HUES64 (cell line): ENCODE data around the gene C2.
"Not testable (repeated sequence)": the region's sequence is repeated elsewhere in the genome, so short reads cannot be mapped to it uniquely, and the experiment has no call there.

ENCODE experiments used
- H3K27ac ChIP-seq: 2 replicates; pipeline ENCODE4 v1.7.0; 2013; ENCODE audit warnings: low read depth, low read length, inconsistent platforms
- H3K27me3 ChIP-seq: 2 replicates; pipeline ENCODE4 v1.6.1; 2013; ENCODE audit warnings: mild to moderate bottlenecking, low read length; ENCODE audit not compliant: insufficient read depth
- H3K36me3 ChIP-seq: 2 replicates; pipeline ENCODE4 v1.6.1; 2013; ENCODE audit warnings: mild to moderate bottlenecking, low read length; ENCODE audit not compliant: insufficient read depth
- H3K4me1 ChIP-seq: 2 replicates; pipeline ENCODE4 v1.6.1; 2013; ENCODE audit warnings: mild to moderate bottlenecking, low read length, moderate library complexity; ENCODE audit not compliant: insufficient read depth
- H3K4me3 ChIP-seq: 2 replicates; pipeline ENCODE4 v1.5.1; 2013; ENCODE audit warnings: mild to moderate bottlenecking, low read length, moderate library complexity
- H3K9ac ChIP-seq: 2 replicates; pipeline ENCODE4 v1.6.1; 2013; ENCODE audit warnings: mild to moderate bottlenecking, low read depth, low read length
- H3K9me3 ChIP-seq: 2 replicates; pipeline ENCODE4 v1.6.1; 2013; ENCODE audit warnings: low read depth, low read length; ENCODE audit not compliant: insufficient read depth
- WGBS: fragments of 150-250, 120-280 bp; methylation state at CpG from one replicate; pipeline ENCODE4 v1.1.7; 2013; ENCODE audit warnings: missing lambda C conversion rate; 5-methylcytosine and 5-hydroxymethylcytosine counted together

Gene C2

GRCh38 chr6:31971279-31971992, 43.9 kb downstream of the C2 start:
- peak overlapping the region; percentile 98 for H3K27ac ChIP-seq
- H3K27me3 ChIP-seq: no peaks in the 10 kb centered on the region
- WGBS: 35% methylated on average over 29 of the region's 29 CpGs
- peaks cover 42% of the 10 kb centered on the region for H3K36me3 ChIP-seq
- peaks cover 10% of the 10 kb centered on the region; the same call in 1 of the 2 replicates for H3K4me1 ChIP-seq
- H3K9ac ChIP-seq: peak overlapping the region; percentile 77
- no peaks in the 10 kb centered on the region for H3K9me3 ChIP-seq
- H3K4me3 ChIP-seq: peak overlapping the region; percentile 90

- peaks cover 35% of the 10 kb centered on the region for H3K36me3 ChIP-seq
- no peaks in the 10 kb centered on the region for H3K9me3 ChIP-seq
- H3K27me3 ChIP-seq: no peaks in the 10 kb centered on the region
- peak within 1 kb of the TSS; percentile 77 for H3K9ac ChIP-seq
- H3K4me1 ChIP-seq: peaks cover 10% of the 10 kb centered on the region; the same call in 1 of the 2 replicates
- WGBS: under 1% methylated on average over 62 of the region's 62 CpGs
- H3K4me3 ChIP-seq: peak within 1 kb of the TSS; percentile 90
- H3K27ac ChIP-seq: peak within 1 kb of the TSS; percentile 98
Measured at GRCh38 chr6:31971993-31972708, 44.6 kb downstream of the C2 start, which contains the start of gene DXO. TSS of gene DXO (minus strand) at chr6:31972138. CDS start at chr6:31971675, 463 bp downstream.

GRCh38 chr6:31972709-31973350, 45.3 kb downstream of the C2 start:
- Histone ChIP-seq H3K9me3 (no peaks in the 10 kb centered on the region), H3K36me3 (peaks cover 28% of the 10 kb centered on the region), H3K27ac (peak overlapping the region; percentile 98), H3K4me1 (peaks cover 10% of the 10 kb centered on the region; the same call in 1 of the 2 replicates), H3K4me3 (peak overlapping the region; percentile 90), H3K9ac (peak overlapping the region; percentile 77), H3K27me3 (no peaks in the 10 kb centered on the region)
- 15% methylated on average over 19 of the region's 19 CpGs for WGBS

- 97% methylated on average over 28 of the region's 30 CpGs for WGBS
- not testable (repeated sequence) for H3K9ac ChIP-seq
- peaks cover 12% of the 10 kb centered on the region for H3K36me3 ChIP-seq
Measured at GRCh38 chr6:31976065-31976464, 48.5 kb downstream of the C2 start.

GRCh38 chr6:31977816-31978431, 50.4 kb downstream of the C2 start:
- 95% methylated on average over 12 of the region's 12 CpGs for WGBS
- H3K27me3 ChIP-seq: no peaks in the 10 kb centered on the region
- no peak overlapping the region for H3K4me3 ChIP-seq
- H3K9ac ChIP-seq: no peak overlapping the region
- no peaks in the 10 kb centered on the region for H3K9me3 ChIP-seq
- no peak overlapping the region for H3K27ac ChIP-seq
- H3K4me1 ChIP-seq: peaks cover 6% of the 10 kb centered on the region; the same call in 1 of the 2 replicates
- H3K36me3 ChIP-seq: peaks cover 12% of the 10 kb centered on the region

More at GRCh38 chr6:31976065-31976464, 48.5 kb downstream of the C2 start:
- H3K27ac ChIP-seq, H3K27me3 ChIP-seq, H3K4me3 ChIP-seq, H3K9me3 ChIP-seq, H3K4me1 ChIP-seq: not testable (repeated sequence)

- H3K9ac ChIP-seq: no peak overlapping the region
- no peak overlapping the region for H3K27ac ChIP-seq
- WGBS: 85% methylated on average over 5 of the region's 5 CpGs
- H3K27me3 ChIP-seq: no peaks in the 10 kb centered on the region
- H3K36me3 ChIP-seq: peaks cover 12% of the 10 kb centered on the region
- no peak overlapping the region for H3K4me3 ChIP-seq
- H3K4me1 ChIP-seq: no peaks in the 10 kb centered on the region
- no peaks in the 10 kb centered on the region for H3K9me3 ChIP-seq
Measured at GRCh38 chr6:31978831-31979230, 51.3 kb downstream of the C2 start.

- Histone ChIP-seq H3K36me3 (peaks cover 12% of the 10 kb centered on the region), H3K4me1 (no peaks in the 10 kb centered on the region), H3K9me3 (no peaks in the 10 kb centered on the region), H3K9ac (no peak overlapping the region), H3K27ac (no peak overlapping the region), H3K4me3 (no peak overlapping the region), H3K27me3 (no peaks in the 10 kb centered on the region)
- WGBS: 90% methylated on average over 3 of the region's 3 CpGs
Measured at GRCh38 chr6:31979238-31979898, 51.9 kb downstream of the C2 start.

GRCh38 chr6:31980195-31980876, 52.8 kb downstream of the C2 start:
- not testable (repeated sequence) for H3K36me3 ChIP-seq, H3K9ac ChIP-seq, H3K27ac ChIP-seq, H3K4me1 ChIP-seq, H3K4me3 ChIP-seq, H3K27me3 ChIP-seq, H3K9me3 ChIP-seq
- WGBS: 95% methylated on average over 12 of the region's 13 CpGs

GRCh38 chr6:31980998-31981397, 53.5 kb downstream of the C2 start:
- H3K9me3 ChIP-seq, H3K27me3 ChIP-seq, H3K4me3 ChIP-seq, H3K36me3 ChIP-seq, H3K4me1 ChIP-seq, H3K9ac ChIP-seq, H3K27ac ChIP-seq: not testable (repeated sequence)
- no CpG with 5 or more reads among the region's 5 CpGs for WGBS

GRCh38 chr6:31981744-31982143, 54.2 kb downstream of the C2 start, which contains the start of gene C4A:
TSS of gene C4A (plus strand) at chr6:31982057. CDS start at chr6:31982108, 51 bp downstream.
- H3K4me1 ChIP-seq, H3K27me3 ChIP-seq, H3K27ac ChIP-seq, H3K4me3 ChIP-seq, H3K9ac ChIP-seq, H3K36me3 ChIP-seq, H3K9me3 ChIP-seq: not testable (repeated sequence)
- WGBS: no CpG with 5 or more reads among the region's 7 CpGs
